NK-92 (cell line): ENCODE results near the gene NBPF15.
A peak's percentile ranks its signal among the peaks of the same experiment; 100 is the strongest.
"Not testable (repeated sequence)": the region's sequence is repeated elsewhere in the genome, so short reads cannot be mapped to it uniquely, and the experiment has no call there.

ENCODE experiments used
- DNase-seq: peaks from one replicate; lab custom pipeline; 2025; ENCODE audit not compliant: unreplicated experiment; lab: John Stamatoyannopoulos, UW

Gene NBPF15, protein sequence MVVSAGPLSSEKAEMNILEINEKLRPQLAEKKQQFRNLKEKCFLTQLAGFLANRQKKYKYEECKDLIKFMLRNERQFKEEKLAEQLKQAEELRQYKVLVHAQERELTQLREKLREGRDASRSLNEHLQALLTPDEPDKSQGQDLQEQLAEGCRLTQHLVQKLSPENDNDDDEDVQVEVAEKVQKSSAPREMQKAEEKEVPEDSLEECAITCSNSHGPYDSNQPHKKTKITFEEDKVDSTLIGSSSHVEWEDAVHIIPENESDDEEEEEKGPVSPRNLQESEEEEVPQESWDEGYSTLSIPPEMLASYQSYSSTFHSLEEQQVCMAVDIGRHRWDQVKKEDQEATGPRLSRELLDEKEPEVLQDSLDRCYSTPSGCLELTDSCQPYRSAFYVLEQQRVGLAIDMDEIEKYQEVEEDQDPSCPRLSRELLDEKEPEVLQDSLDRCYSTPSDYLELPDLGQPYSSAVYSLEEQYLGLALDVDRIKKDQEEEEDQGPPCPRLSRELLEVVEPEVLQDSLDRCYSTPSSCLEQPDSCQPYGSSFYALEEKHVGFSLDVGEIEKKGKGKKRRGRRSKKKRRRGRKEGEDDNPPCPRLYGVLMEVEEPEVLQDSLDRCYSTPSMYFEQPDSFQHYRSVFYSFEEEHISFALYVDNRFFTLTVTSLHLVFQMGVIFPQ

GRCh38 chr1:144461136-144461759 lies at the start of gene NBPF15:
Gene NBPF15, minus strand, starts transcription at chr1:144461669. Its CDS starts 21,666 bp downstream, at chr1:144440003.
- not testable (repeated sequence) for DNase-seq

DNA sequence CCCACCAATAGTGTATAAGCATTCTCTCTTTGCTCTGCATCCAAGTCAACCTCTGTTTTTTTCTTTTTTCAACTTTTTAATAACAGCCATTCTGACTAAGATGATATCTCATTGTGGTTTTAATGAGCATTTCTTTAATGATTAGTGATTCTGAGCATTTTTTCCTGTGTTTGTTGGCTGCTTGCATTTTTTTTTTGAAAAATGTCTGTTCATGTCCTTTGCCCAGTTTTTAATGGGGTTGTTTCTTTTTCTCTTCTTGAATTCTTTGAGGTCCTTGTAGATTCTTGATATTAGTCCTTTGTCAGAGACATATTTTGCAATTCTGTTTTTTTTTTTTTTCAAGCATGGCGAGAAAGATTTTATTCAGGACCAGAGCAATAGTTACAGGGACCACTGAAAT lies 35.0 kb upstream of the NBPF15 start:
- DNase-seq, result not testable (repeated sequence)

- not testable (repeated sequence) for DNase-seq
These were observed 32.7 kb upstream of the NBPF15 start for GRCh38 chr1:144494130-144494529.

DNA sequence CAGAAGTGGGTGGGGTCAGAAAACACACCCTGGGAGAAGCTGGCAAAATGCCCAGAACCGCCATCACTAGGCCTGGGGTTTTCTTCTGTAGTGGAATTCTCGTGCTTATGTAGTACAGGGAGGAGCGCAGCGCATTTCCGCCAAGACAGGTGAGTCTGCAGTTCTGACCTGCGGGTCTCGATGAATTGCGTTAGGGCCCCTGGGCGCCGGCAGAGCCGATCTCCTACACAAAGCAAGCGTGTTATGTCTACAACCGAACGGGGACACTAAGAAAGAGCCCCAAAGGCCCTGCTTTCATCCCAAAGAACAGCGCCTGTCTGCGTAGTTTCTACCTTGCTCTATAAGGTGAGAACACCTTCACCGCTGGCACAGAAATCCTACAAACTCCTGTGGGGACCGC lies 28.9 kb upstream of the NBPF15 start:
- DNase-seq, result not testable (repeated sequence)

DNA sequence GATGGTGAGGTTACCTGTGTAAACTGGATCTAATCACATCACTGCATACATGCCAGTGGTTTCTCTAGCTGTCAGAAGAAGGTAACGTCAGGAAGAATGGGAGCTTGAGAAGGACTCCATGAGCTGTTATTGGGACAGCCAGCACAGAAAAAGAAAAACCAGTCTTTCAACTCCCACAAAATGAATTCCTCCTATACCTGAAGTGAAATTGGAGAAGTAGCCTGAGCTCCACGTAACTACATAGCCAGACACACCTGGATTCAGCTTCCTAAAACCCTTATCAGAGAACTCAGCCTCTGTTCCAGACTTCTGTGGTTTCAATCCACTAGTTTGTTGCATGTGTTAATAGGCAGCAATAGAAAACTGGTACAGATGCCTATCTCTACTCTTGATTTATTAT lies 25.5 kb upstream of the NBPF15 start:
- DNase-seq, result not testable (repeated sequence)

- DNase-seq, result not testable (repeated sequence)
These were observed 23.9 kb upstream of the NBPF15 start for GRCh38 chr1:144485048-144485993.

GRCh38 chr1:144473897-144474296 lies 12.4 kb upstream of the NBPF15 start:
- DNase-seq, result not testable (repeated sequence)

DNA sequence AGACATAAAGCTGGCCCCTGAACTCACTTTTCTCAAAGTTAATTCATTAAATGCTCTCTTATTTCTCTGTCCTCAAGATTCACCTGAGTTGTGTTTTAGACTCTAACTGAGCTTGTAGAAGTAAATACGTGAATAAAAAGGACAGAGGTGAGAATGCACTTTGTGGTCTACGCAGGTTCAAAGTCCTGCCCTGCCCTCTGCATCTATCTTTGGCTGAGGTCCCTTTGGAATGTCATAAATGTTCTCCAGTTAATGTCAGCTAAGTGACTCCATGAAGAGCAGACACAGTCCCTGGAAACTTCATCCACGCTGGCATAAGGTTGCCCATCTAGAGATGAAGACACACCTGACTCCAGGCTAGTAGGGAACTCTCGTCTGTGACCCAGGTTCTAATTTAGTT lies 10.0 kb upstream of the NBPF15 start:
- DNase-seq, result not testable (repeated sequence)

DNA sequence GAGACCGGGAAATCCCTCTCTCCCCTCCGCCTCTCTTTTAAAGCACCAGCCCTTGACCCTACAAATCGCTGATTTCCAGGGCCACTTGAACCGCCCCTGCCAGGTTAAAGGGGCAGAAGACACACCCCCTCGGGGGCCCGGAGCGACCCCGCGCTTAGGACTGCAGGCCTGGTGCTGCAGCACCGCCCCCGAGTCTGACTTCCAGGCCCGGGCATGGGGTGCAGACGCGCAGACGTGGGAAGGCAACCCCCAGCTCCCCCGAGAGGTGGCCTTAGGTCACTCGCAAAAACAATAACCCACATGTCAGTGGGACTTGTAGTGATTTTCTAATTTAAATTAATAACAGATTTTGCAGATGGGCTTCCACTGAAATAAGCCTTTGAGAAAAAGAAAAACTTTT lies 309 bp upstream of the NBPF15 start:
- DNase-seq, result not testable (repeated sequence)

DNA sequence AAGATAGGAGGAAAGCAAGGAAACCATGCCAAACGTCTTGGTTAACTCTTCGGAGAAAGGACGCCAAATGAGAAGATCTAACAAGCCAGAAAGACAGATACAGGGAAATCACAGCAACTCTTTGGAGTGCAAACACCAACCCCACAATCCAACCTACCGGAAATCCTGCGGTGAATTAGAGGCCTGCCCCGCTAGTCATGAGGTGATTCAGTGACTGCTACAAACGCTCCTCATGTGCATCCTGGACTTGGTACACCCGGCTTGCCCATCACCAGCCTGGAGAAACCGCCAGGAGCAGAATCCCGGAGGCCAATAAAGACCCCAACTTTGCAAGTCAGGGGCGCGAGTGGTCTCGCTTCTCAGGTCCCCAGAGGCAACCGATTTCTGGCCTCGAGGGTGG lies 783 bp downstream of the NBPF15 start:
- DNase-seq, result not testable (repeated sequence)

- not testable (repeated sequence) for DNase-seq
These were observed 19.1 kb downstream of the NBPF15 start for GRCh38 chr1:144442402-144442801.

GRCh38 chr1:144439737-144440136 lies 21.7 kb downstream of the NBPF15 start:
- DNase-seq, result not testable (repeated sequence)

GRCh38 chr1:144418891-144419694 lies 42.4 kb downstream of the NBPF15 start:
- DNase-seq, result not testable (repeated sequence)

DNA sequence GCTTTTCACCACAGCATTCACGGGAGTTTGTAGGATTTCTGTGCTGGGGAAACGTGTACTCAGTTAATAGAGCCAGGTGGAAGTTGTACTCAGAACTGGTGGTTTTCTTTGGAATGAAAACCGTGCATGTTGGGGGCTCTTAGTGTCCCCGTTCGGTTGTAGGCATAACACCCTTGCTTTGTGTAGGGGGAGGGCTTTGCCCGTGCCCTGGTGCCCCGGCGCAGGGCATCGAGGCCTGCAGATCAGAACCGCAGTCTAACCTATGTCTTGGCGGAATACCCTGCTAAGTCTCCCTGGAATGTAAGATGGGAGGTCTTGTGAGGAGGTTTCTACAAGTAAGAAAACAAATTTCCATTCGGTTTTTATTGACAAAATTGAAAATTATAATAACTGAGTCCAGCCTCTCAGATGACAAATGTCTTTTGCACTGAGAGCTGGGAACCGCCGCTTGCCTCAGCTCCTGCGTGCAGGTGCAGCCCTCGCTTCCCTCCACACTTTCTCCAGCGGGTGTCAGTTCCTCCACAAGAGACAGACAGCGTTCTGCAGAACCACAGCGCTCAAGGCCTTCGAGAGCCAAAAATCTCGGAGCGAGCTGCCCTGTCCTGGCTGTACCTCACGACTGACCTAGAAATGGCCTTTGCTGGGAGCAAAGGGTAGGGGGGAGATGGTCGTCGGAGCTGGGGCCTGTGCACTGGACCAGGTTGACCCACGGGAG lies 47.9 kb downstream of the NBPF15 start:
- DNase-seq, result not testable (repeated sequence)

DNA sequence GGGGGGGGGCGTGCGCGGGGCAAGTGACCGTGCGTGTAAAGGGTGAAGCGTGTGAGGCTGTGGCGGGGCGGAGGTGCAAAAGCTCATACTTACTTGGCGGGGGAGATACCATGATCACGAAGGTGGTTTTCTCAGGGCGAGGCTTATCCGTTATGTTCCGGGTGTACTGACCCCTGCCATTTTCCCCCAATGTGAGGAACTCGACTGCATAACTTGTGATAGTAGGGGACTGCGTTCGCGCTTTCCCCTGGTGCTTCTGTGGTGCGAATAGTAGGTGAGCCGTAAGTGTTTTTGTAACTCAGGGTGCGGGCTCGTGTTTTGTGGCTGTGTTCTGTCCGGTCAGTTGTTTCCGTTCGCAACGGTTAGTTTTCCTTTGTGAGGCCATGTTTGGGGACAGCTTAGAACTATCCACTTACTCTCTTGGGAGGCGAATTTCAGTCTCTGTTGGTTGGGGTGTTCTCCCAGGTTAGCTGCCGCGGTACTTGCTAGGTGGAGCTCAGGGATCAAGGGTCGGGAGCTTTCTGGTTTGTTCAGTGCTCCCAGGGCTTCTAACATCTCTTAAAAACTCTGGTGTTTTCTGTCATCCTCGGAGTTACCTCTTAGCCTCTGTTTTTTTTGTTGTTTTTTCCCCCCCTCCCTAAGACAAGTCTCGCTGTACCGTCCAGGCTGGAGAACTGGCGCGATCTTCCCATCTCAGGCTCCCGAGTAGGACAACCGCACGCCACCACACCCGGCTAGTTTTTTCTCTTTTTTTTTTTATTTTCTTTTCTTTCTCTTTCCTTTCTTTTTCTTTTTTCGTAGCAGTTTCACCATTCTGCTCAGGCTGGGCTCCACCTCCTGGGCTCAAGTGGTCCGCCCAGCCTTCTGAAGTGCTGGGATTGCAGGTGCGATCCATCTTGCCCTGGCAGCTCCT lies 48.7 kb downstream of the NBPF15 start:
- peak; percentile 37 for DNase-seq

DNA sequence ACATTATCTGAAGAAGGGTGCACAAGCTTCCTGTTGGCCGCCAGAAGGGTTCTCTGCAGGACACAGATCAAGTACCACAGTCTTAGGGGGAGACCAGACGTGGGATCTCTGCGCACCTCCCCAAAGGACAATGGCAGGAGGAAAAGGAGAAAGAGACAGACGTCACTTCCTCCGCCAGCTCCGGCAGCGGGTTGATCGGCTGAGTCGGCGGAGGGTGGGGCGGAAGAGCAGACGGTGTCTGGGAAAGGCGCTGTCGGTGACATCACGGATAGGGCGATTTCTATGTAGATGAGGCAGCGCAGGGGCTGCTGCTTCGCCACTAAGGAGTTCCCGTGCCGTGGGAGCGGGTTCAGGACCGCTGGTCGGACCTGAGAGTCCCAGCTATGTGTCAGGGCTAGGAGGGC lies 49.4 kb downstream of the NBPF15 start:
- DNase-seq, result peak; percentile 13

- DNase-seq, result not testable (repeated sequence)
These were observed 58.7 kb downstream of the NBPF15 start for GRCh38 chr1:144402807-144403206.

DNA sequence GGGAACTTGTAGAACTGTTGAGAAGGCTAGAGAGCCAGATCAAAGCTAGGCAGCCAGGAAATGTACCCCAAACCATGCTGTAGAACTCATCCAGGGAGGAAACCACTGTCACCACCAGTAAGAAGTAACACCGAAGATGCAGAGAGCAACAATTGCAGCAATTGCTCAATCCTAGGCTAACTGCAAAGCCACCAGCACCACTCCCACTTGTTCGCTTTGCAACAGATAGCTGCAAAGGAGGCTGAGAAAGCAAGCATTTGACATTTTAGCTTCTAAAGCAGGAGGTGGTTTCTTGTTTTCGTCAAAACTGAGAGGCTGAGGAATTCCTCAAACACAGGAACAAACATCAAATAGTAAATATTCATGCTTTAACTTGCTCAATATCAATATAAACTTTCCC lies 89.8 kb downstream of the NBPF15 start:
- not testable (repeated sequence) for DNase-seq
